ENCODE results near the gene SH3BP5L. TPM values are rescaled to one million over a fixed set of nuclear protein-coding genes. Genes with fewer than 3 reads are reported as not detected.
A peak's percentile ranks its signal among the peaks of the same experiment; 100 is the strongest.

The SH3BP5L gene
- total and polyA plus RNA-seq, 10 of the 15 experiments (the other 5 are each of a cell fraction or from before 2014, with no cell fraction given), result 1.1 to 22.8 (median 10.9) TPM

DNA sequence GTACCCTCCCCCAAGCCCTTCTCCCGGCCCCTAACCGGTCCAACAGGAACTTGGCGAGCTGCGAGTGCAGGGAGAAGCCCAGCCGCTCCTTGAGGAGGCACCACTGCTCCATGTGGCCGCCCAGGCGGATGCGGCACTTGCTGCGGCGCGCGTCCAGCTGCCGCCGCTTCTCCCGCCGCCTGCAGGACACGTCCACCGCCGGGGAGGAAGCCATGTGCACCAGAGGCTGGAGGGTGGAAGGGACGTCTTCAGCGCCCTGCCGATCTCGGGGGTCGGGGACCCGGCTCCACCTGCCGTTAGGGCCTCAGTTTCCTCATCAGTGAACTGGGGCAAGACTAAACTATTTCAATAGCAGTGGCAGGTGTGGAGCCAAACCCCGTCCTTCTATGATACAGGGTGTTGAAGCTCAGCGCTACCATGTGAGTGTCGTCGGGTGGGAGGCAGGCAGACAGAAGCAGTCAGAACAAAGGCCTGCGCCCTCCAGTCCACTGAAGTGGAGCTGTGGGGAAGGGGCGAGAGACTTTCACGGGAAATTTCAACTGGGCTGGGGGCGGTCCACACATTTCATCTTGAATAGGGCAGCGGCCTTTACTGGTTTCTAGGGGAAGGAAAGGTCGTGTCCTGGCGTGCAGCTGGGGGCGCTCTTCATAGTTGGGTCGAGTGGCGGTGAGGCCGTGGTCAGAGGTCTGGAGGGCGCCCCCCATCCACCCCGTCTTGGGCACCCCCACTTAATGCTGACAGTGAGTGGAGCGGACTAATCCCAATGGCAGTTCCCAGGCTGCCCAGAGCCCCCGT, 32.6 kb upstream of the SH3BP5L start (continued):
- TF ChIP-seq, protein P1, sequence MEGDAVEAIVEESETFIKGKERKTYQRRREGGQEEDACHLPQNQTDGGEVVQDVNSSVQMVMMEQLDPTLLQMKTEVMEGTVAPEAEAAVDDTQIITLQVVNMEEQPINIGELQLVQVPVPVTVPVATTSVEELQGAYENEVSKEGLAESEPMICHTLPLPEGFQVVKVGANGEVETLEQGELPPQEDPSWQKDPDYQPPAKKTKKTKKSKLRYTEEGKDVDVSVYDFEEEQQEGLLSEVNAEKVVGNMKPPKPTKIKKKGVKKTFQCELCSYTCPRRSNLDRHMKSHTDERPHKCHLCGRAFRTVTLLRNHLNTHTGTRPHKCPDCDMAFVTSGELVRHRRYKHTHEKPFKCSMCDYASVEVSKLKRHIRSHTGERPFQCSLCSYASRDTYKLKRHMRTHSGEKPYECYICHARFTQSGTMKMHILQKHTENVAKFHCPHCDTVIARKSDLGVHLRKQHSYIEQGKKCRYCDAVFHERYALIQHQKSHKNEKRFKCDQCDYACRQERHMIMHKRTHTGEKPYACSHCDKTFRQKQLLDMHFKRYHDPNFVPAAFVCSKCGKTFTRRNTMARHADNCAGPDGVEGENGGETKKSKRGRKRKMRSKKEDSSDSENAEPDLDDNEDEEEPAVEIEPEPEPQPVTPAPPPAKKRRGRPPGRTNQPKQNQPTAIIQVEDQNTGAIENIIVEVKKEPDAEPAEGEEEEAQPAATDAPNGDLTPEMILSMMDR (IDR thresholded peaks at IDR 0.05 in 2 of 3, conservative IDR thresholded peaks at IDR 0.05 in 1 of 3; ENCODE audit: control insufficient read depth in 2 of 3, extremely low read depth in 1 of 3, insufficient read depth in 1 of 3, low read depth in 3 of 3, low read length in 3 of 3), result peak; percentile 56 to 69 (median 67)

DNA sequence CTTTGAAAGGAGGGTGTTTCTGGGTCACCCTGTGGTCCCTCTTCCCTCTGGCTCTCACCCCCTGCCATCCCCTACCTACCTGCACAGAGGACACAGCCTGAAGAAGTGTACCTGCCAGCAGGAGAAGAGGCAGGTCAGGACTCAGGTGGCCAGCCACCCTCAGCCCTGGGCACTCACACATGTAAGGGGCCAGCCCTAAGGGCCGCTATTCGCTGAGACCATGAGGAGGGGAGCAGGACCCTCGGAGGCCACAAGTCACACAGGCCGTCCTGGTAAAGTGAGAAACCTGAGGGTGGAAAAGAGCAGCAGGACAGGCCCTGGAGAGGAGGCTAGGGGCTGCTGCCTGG, 32.0 kb upstream of the SH3BP5L start:
- CTCF ChIA-PET, result interaction anchor here (0.8 to 8.9 kb wide), 12 partner anchors 10 to 628 kb away, joined by 3 to 60 read pairs (median 6); partner anchors contain the start of genes SH3BP5L and ZNF672
- H2AFZ ChIP-seq (ENCODE audit: control insufficient read depth, low read depth, low read length), result peak overlapping the region; percentile 67
- peaks cover 13% of the 10 kb centered on the region for H3K4me1 ChIP-seq (ENCODE audit: control insufficient read depth, insufficient read depth, low read length)
- FAIRE-seq (no peak), DNase-seq (ENCODE audit: low read depth, low spot score) (no peak), ATAC-seq (peak; percentile 5)
- POLR2A ChIA-PET, result interaction anchor here (3.1 to 3.5 kb wide), 4 partner anchors 15 to 31 kb away, joined by 22 to 47 read pairs (median 28); partner anchors contain the start of genes SH3BP5L and ZNF672
- intact Hi-C loops (cut with micrococcal nuclease; ENCODE audit: unreplicated experiment), result loop anchor here (2.0 kb wide), 1 partner anchor 31 kb away; no protein-coding TSS in a partner anchor
- H3K79me2 ChIP-seq (ENCODE audit: control insufficient read depth, insufficient read depth, low read length), result peaks cover 22% of the 10 kb centered on the region
- peak overlapping the region; percentile 83 for H3K9ac ChIP-seq (ENCODE audit: control insufficient read depth, insufficient read depth, low read length)
- RAD21 ChIA-PET (ENCODE audit: unreplicated experiment), result interaction anchor here (1.4 to 3.6 kb wide), 4 partner anchors 15 to 31 kb away, joined by 7 to 25 read pairs (median 19); partner anchors contain the start of genes SH3BP5L and ZNF672
- peak overlapping the region; percentile 99 for H3K4me2 ChIP-seq (ENCODE audit: control insufficient read depth, insufficient read depth)
- H3K36me3 ChIP-seq (ENCODE audit: control insufficient read depth in 2 of 2, insufficient read depth in 2 of 2, low read length in 1 of 2), result peaks cover 7 to 9% of the 10 kb centered on the region in 2 experiments; a peak in 3 of 4 replicates
- no peaks in the 10 kb centered on the region for H4K20me1 ChIP-seq (ENCODE audit: control insufficient read depth, insufficient read depth)
- in situ Hi-C loops (cut with MboI), result no loop called here
- peak overlapping the region; percentile 82 for H3K27ac ChIP-seq (ENCODE audit: control insufficient read depth, insufficient read depth)
- WGBS (ENCODE audit: insufficient coverage, insufficient replicate concordance, low lambda C conversion rate, missing lambda C conversion rate), result 0% methylated on average over 4 of the region's 4 CpGs
- TF ChIP-seq ZNF207 (IDR thresholded peaks at IDR 0.05; ENCODE audit: borderline replicate concordance), result no peak
- no peak for TF ChIP-seq SIN3A (IDR thresholded peaks at IDR 0.05; ENCODE audit: low read depth, low read length)
- no peak for TF ChIP-seq CREB1 (IDR thresholded peaks at IDR 0.05; ENCODE audit: low read depth)
- no peak for TF ChIP-seq TARDBP (IDR thresholded peaks at IDR 0.05; ENCODE audit: borderline replicate concordance)
- TF ChIP-seq BHLHE40 (IDR thresholded peaks at IDR 0.05; ENCODE audit: borderline replicate concordance in 1 of 2, low read depth in 2 of 2, low read length in 1 of 2), result no peak
- TF ChIP-seq MTA2 (IDR thresholded peaks at IDR 0.05; ENCODE audit: low read depth), result no peak
- TF ChIP-seq IKZF1 (conservative IDR thresholded peaks at IDR 0.05), result no peak
- no peak for TF ChIP-seq MXI1 (IDR thresholded peaks at IDR 0.05; ENCODE audit: low read depth, low read length)
- no peak for TF ChIP-seq NFIC (IDR thresholded peaks at IDR 0.05; ENCODE audit: low read depth, low read length)
- H3K9me3 ChIP-seq (replicated peaks; ENCODE audit: control insufficient read depth, insufficient read depth, low read length), result no peaks in the 10 kb centered on the region
- H3K4me3 ChIP-seq, result peak overlapping the region; percentile 95
- no TSS peak for BruUV-seq (replicated peaks)
- H3K27me3 ChIP-seq (replicated peaks in 1 of 2; ENCODE audit: control insufficient read depth in 2 of 2, insufficient read depth in 2 of 2, low read length in 1 of 2), result no peaks in the 10 kb centered on the region
- SMC1A ChIA-PET (ENCODE audit: uncharacterized antibody, unreplicated experiment), result interaction anchor here (1.1 to 4.3 kb wide), 5 partner anchors 14 to 48 kb away, joined by 4 to 24 read pairs (median 9); partner anchors contain the start of genes PGBD2, SH3BP5L and ZNF672
